Bone marrow (tissue), 2 donors: Measurements from ENCODE around the gene EPC2.
"Not testable (repeated sequence)": the region's sequence is repeated elsewhere in the genome, so short reads cannot be mapped to it uniquely, and the experiment has no call there.

Source experiments
- DNase-seq, 2 donors: peaks; one replicate each; lab custom pipeline; 2025; lab: John Stamatoyannopoulos, UW

The EPC2 gene

GRCh38 chr2:148721991-148722777 is 77.6 kb downstream of the EPC2 start:
- DNase-seq = no peak

GRCh38 chr2:148725564-148725963 is 81.0 kb downstream of the EPC2 start:
- DNase-seq = peak in 1 of 2 donors; percentile 9

DNA sequence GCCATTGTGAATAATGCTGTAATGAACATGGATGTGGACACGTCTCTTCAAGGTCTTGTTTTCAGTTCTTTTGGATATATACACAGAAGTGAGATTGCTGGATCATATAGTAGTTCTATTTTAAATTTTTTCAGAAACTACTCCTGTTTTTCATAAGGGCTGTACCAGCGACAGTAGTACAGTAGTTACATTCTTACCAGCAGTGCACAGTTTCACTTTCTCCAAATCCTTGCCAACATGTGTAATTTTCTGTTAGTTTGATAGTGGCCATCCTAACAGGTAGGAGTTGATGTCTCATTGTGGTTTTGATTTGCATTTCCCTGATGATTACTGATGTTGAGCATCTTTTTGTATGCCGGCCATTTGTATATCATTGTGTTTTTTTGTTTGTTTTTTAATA is 81.7 kb downstream of the EPC2 start:
- no peak for DNase-seq

DNA sequence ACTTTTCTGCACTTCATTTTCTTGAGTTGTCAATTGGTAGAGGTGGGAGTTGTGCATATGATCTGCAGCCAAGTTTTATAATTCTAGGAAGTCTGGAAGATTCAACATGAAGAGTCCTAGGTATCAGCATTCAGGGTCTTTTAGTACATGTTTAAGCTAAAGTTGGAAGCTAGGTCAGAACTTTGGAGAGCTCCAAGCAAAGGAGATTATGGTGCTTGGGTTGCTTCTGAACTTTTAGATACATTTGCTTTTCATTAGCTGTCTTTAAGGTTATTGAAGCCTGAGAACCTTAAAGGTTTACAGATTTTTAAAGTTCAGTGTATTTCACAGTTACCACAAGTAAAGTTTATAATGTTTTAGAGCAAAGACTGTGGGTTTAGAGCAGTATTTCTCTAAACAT is 85.5 kb downstream of the EPC2 start:
- no peak for DNase-seq

- no peak for DNase-seq
Measured at GRCh38 chr2:148737742-148738141, 93.2 kb downstream of the EPC2 start.

GRCh38 chr2:148739454-148740105 is 95.0 kb downstream of the EPC2 start:
- DNase-seq = no peak

DNA sequence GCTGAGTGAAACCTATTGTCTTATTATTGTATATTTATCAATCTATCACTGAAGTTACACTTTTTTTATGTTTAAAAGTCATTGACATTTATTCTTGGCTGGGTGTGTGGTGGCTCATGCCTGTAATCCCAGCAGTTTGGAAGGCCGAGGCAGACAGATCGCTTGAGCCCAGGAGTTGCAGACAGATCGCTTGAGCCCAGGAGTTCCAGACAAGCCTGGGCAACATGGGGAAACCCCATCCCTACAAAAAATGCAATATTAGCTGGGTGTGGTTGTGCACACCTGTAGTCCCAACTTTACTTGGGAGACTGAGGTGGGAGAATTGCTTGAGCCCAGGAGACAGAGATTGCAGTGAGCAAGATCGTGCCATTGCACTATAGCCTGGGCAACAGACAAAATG is 97.8 kb downstream of the EPC2 start:
- no peak for DNase-seq

- DNase-seq = no peak
Measured at GRCh38 chr2:148745151-148745851, 100.8 kb downstream of the EPC2 start.

DNA sequence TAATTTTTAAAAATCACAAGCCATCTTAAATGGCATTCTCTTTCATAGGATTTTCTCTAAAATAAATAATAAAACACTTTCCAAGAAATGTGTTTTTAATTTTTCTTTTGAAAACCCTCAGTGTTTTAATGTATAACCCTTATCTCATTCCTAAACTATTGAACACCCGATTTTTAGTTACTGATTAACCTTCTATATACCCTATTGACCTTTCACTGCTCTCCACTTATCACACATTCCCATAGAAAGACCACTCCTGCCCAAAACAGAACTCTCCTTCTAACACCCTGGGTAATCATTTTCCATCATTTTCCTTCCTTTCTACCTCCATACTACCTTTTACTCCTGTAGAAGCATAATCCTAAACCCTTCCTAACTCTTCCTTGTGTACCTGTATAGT is 102.4 kb downstream of the EPC2 start:
- DNase-seq = no peak

GRCh38 chr2:148751907-148752306 is 107.4 kb downstream of the EPC2 start:
- no peak for DNase-seq

- DNase-seq = no peak
Measured at GRCh38 chr2:148752977-148753376, 108.4 kb downstream of the EPC2 start.

DNA sequence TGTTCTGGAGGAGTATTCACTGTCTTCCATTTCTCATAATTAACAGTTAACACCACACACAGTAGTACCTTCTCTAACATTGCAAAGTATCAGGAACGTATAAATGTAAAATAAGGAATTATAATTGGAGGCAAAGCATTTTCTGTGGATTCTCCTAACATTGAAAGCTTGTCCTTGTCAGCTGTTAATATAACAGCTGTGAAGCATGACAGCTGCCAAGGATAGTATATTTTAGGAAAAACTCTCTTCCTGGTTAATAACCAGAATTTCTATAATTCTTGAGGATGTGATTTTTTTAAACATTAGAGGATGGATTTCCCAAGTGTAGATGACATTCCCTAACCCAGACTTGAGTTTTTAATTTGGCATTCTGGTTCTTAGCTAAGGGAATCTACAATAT is 110.3 kb downstream of the EPC2 start:
- no peak for DNase-seq

DNA sequence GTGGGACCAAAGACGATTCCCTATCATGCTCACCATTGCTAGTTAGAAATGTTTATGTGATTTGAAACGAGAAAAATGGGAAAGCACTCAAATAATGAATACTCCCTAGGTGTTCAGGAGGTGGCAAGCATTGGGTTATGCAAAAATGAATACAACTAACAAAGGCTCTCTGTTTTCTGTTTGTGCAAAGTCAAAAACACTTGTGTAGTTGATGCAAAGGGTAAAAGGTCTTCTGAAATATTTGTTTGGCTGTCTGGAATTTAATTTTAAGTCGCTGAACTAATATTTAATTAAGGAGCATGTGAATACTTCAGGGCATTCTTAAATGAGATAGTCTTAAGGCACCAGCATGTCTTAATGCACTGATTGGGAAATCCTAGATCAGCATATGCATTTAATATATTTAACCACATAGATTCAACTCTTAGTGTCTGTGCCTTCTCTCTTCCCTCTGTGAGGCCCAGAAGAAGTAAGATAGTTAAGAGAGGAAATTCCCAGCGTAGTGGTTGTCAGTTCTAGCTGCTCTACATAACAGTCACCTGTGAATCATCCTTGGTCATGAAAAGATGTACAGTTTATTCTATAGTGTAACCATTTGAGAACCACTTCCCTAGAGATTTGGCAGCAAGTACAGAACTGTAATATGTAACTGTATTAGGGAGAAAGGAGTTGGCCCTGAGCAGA is 111.9 kb downstream of the EPC2 start:
- no peak for DNase-seq

DNA sequence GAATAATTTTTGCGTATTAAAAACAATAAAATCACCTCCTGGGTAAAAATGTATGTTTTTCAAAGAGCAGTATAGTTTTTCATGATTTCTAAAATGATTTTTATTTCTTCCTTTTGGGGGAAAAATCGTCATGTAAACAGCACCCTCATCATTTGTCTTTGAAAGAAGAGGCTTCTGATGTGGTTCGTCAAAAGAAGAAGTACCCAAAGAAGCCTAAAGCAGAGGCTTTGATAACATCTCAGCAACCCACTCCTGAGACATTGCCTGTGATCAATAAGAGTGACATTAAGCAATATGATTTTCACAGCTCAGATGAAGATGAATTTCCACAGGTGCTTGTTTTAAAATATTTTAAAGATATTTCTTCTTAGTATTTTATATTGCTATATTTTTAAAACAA is 120.3 kb downstream of the EPC2 start:
- no peak for DNase-seq

DNA sequence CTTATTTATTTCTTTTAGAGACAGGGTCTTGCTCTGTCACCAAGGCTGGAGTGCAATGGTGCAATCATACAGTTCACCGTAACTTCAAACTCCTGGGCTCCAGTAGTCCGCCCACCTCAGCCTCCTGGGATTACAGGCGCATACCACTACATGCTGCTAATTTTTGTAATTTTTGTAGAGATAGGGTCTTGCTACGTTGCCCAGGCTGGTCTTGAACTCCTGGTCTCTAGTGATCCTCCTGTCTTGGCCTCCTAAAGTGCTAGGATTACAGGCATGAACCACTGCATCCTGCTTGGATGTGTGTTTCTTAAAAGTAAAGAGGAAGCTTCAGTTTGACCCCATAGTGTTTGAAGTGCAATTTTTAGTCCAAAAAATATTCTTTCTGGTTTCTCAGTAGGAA is 125.5 kb downstream of the EPC2 start:
- DNase-seq = no peak

DNA sequence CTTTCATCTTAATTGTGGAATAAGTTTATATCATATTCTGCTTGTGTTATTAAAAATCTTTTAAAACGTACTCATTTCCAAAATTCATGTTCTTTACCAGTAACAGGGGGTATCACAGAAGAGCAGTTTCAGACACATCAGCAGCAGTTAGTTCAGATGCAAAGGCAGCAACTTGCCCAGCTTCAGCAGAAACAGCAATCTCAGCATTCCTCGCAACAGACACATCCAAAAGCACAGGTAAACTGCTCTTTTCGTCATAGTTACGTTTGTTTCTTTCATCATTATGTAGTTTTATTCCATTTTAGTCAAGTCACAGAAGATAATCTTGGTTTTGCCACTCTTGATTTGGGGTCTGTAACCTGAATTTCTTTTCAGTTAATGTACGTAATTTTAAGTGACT is 137.0 kb downstream of the EPC2 start:
- DNase-seq = no peak

- no peak for DNase-seq
Measured at GRCh38 chr2:148789059-148789458, 144.5 kb downstream of the EPC2 start.

- not testable (repeated sequence) for DNase-seq
Measured at GRCh38 chr2:148790172-148790571, 145.6 kb downstream of the EPC2 start.

DNA sequence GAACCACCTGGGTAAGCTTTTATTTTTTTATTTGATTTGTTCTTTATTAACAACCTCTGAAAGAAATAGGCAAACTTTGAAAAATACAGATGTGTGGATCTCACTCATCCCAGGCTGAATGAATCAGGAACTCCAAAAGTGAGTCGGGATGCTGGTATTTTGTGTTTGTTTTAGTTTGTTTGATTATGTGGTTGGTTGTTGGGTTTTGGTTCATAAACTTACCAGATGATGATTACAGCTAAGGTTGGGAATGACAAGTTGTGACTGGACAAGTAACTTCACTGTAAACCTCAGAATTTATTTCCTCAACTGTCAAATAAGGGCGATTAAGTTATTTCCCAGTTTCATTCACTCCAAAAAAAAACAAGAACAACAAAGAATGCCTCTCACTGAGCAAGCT is 150.0 kb downstream of the EPC2 start:
- no peak for DNase-seq

DNA sequence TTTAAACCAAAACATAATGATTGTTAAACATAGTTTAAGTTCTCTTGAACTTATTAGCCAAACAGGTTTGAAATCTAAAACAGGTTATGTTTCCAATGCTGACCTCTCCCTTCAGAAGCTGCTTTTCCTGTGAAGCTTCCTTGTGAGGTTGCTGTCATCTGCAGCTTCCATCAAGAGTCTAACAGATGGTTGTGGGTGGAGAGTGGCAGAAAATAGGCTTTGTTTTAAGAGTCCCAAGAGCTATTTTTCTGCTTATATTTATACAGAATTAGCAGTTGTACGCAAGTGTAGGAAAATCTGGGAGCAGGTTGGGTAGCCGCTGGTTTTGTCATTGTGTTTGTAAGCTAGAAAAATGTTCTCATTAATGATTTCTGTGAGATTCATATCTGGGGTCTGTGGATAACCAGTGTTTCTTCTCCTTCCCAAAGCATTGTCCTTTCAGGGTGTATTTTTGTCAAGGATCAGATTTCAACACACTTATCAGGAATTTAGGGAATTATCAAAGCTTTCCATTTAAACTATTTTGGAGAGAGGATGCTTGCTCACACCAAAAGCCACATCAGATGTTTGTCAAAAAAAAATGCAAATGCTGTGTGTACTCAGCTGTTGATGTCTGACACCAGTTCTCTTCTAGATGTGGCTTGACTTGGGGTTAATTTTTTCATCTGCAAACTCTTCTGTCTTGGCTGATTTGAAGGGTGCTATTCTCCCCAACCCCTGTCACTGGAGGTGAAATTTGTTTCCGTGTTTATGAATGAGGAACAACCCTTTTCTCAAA is 152.4 kb downstream of the EPC2 start:
- no peak for DNase-seq

- no peak for DNase-seq
Measured at GRCh38 chr2:148802448-148803220, 158.1 kb downstream of the EPC2 start.
